T47D (cell line): ENCODE measurements around the gene CRYM.

Source experiments
- DNase-seq, 2 experiments: peaks; one replicate each; pipeline versions ENCODE4 v3.0.0 to v3.0.0-alpha.2; 2011 to 2012; ENCODE audit warnings: low read depth in 1 of 2, low spot score in 1 of 2
- JUND ChIP-seq: IDR thresholded peaks from 2 replicates; pipeline ENCODE4 v1.6.1; 2012; ENCODE audit warnings: low read depth
- in situ Hi-C: cut with HindIII; loops from 2 replicates; pipeline ENCODE4 v1.10.0; 2016; ENCODE audit warnings: low sequenced_read_pairs, low pct_unique_long_range_greater_than_20kb

CRYM gene

DNA sequence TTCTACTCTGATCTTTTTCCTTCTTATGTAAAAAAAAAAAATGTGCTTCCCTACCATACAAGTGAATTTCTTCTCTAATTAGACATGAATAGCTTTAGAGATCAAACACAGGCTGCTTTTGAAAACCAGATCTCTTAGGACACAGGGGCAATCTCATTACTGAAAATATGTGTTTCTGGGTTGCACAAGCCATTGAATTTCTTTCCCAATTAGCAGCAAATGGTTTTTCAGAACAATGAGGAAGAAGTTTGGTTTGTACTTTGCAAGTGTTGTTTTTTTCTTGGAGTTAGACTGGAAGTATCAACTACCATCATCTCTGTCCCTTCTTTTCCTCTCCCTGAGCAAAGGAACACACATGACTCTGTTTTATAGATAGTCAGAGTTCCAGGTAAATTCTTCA, 50.2 kb downstream of the CRYM start:
- DNase-seq, result no peak
- TF ChIP-seq JUND, result no peak
- in situ Hi-C loops, result no loop called here

DNA sequence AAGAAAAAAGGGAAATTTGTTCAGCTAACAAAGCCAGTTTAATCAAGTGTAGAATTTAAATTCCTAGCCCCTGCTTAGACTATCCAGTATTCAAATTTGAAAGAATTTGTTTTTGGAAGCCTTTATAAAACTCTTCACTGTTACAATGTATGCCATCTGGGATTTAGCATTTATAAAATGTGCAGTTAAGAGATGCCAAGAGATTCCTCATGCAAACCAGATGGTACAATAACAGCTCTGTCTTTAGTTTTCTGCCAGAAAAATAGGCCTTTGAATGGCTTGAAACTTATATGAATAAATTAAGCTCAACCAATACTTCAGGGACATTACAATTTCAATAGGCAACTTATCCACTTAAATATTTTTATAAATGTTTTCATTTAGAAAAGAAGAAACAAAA, 51.3 kb downstream of the CRYM start:
- no peak for TF ChIP-seq JUND
- in situ Hi-C loops, result no loop called here
- no peak for DNase-seq

DNA sequence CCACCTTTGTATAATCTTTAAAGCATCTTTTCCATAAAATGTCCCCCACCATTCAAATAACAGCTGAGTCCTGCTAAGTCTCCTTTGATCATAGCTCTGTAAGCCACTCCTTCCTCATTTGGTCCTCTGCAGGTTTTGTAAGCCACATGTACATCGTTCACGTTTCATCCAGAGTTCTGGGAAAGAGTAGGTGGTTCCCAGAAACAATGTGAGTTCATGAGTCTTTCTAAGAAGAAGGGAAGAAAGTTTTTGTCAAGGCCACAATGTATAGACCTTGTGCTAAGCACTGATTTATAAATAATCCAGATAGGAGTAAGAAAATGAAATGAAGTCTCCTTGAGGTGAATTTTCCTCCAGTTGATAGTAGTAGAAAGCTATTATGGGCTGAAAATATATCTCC, 53.3 kb downstream of the CRYM start:
- no peak for DNase-seq
- TF ChIP-seq JUND, result no peak
- in situ Hi-C loops, result no loop called here

DNA sequence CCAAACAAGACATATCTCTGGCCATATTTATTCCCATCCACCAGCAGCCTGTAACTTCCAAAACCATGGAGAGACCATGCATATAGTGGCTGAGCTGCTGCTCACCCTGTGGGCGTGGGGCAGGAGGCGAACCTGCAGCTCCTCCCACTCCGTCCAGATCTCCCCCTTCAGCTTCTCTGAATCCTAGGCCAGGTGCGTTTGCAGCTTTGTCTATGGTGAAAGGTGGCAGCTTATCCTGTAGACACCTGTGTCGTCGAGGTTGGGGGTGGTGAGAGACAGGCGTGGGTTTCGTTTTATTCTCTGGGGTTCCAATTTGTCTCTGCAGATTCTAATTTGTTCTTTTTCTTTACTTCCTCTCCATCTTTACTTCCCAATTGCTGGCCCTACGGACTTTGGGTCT, 54.3 kb downstream of the CRYM start:
- in situ Hi-C loops, result no loop called here
- DNase-seq, result no peak
- no peak for TF ChIP-seq JUND

DNA sequence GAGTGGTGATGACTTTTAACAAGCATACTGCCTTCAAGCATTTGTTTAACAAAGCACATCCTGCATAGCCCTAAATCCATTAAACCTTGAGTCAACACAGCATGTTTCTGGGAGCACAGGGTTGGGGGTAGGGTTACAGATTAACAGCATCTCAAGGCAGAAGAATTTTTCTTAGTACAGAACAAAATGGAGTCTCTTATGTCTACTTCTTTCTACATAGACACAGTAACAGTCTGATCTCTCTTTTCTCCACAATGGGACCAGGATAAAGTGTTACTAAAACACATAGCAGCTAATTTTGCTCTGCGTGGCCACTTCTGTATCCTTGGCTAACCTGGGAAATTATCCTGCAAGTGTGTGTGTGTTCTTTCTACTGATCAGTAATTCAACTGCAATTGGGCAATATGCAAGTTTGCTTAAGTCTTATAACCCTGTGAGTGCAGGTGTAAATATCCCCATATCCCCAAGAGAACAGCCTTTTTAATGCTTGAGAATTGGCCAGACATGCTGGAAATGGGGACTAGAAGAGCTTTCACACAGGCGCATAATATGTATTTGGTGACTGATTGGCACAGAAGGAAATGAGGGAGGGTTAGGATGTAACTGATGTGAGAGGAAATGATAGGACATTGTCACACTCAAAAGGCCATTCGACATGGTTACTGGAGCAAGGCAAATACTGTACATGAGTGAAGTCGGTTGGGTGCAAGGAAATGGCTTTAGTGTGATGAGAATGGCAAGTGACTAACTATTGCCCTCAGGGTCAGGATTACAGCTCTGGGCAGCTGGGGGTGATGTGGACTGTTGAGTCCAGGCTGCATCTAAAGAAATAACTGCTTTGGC, 55.4 kb downstream of the CRYM start:
- TF ChIP-seq JUND, result no peak
- no peak for DNase-seq
- in situ Hi-C loops, result no loop called here

DNA sequence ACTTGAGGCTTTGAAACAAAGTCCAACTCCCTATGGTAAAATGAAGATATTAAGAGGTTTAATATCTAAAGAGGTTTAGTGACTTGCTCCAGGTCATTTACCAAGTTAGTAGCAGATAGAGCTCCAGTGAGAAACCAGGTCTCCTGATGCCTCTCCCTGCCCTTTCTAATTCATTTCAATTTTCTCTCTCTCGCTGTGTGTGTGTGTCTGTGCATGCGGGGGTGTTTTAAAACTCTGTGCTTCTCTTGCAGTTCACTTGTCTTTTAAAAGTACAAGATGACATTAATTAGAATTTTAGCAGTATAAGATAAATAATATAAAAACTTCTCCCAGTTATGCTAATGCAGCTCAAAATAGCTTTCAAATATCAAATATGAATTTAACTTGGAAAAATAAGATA, 58.5 kb downstream of the CRYM start:
- TF ChIP-seq JUND, result no peak
- no peak for DNase-seq
- in situ Hi-C loops, result no loop called here

DNA sequence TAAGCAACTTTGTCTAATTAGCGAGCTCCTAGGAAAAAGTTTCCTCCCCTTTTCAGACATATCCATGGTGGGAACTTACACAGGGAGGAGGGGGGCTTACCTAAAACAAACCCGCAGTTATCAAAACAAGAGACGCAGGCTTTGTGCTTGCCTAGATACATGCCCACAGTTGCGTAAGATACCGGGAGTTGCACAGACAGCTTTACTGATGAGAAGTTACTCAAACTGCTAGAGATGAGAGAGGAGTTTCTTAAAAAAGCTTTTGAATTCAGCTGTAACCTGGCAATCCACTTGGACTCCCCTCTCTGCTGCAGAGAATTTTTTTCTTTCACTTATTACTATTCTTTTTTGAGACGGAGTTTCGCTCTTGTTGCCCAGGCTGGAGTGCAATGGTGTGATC, 59.9 kb downstream of the CRYM start:
- TF ChIP-seq JUND, result no peak
- in situ Hi-C loops, result no loop called here
- no peak for DNase-seq

DNA sequence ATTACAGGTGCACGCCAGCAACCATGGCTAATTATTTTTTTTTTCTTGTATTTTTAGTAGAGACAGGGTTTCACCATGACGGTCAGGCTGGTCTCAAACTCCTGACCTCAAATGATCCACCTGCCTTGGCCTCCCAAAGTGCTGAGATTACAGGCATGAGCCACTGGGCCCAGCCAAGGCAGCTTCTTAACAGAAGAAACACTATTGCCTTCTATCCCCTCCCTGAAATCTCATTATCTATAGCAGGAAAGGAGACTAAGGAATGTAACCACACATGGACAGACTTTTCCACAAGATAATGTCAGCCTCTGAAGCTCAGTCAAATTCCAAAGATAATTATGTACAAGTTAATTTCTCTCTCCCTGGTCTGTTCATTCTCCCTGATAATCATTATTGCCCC, 61.0 kb downstream of the CRYM start:
- in situ Hi-C loops, result no loop called here
- TF ChIP-seq JUND, result no peak
- no peak for DNase-seq

DNA sequence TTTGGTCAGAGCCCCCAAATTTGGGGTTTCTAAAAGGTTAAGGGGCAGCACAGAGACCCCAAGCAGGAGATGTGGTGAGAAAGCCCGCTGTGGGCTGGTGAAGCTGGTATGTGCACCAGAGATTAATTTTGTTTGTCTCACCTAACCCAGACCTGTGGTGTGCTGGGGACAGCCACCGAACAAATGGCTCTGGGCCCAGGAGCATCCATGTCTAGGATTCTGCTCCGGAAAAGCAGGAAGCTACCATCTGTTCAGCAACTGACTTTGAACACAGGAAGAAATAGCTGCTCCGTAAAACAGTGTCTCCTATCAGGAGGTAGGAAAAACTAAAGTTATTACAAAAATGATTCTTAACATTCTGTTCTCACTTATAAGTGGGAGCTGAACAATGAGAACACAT, 64.0 kb downstream of the CRYM start:
- in situ Hi-C loops, result no loop called here
- DNase-seq, result no peak
- TF ChIP-seq JUND, result no peak

DNA sequence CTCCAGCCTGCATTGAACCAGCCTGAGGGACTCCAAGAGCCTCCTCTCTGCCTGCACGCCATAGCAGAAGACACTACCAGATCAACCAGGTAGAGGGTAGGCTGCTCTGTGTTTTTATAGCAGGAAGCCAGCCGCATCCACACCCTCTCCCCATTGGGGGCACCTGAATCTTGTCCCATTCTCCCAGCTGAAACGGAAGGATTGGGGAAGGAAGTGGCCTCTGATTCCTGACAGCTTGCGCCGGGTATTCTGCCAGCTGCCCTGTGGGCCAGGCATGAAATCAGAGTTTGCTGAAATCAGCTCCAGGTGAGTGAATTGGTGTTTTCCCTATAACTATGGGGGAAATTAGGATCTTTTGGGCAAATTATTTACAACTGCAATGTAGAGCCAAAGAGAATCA, 66.6 kb downstream of the CRYM start, which contains the start of gene ZP2:
Gene ZP2 (minus strand): TSS at position 89 of the 400 bp plus-strand sequence. CDS start 27 bp downstream, at position 62.
- in situ Hi-C loops, result no loop called here
- no peak for DNase-seq
- no peak for TF ChIP-seq JUND
